ENCODE measurements around the gene CBFA2T2. TPM values are rescaled to one million over a fixed set of nuclear protein-coding genes. Genes with fewer than 3 reads are reported as not detected.
"Not testable (repeated sequence)": the region's sequence is repeated elsewhere in the genome, so short reads cannot be mapped to it uniquely, and the experiment has no call there.

Gene CBFA2T2
- total and polyA plus RNA-seq, 2 donors (not counting 1 experiment from before 2014, with no cell fraction given) = 26.9 to 30.0 TPM

- H3K27ac Mint-ChIP-seq = no peak overlapping the region
- DNase-seq (no peak), ATAC-seq (ENCODE audit: low read depth) (no peak)
- H3K27ac ChIP-seq (ENCODE audit: low read length in 2 of 2) = no peak overlapping the region
- H3K9me3 ChIP-seq (ENCODE audit: control extremely low read depth in 1 of 3, control insufficient read depth in 2 of 3, insufficient read depth in 1 of 3, low read length in 2 of 3) = peaks cover 0 to 1% (median 0%) of the 10 kb centered on the region in 3 donors
- no peaks in the 10 kb centered on the region for H3K27me3 ChIP-seq (replicated peaks in 1 of 4; ENCODE audit: control extremely low read depth in 1 of 4, control insufficient read depth in 3 of 4, insufficient read depth in 4 of 4, low read length in 3 of 4)
- H3K4me1 ChIP-seq (ENCODE audit: control insufficient read depth in 2 of 2, insufficient read depth in 2 of 2, low read length in 2 of 2) = peaks cover 20 to 23% of the 10 kb centered on the region in 2 donors
- H4K20me1 ChIP-seq (ENCODE audit: control insufficient read depth, insufficient read depth, low read length, poor library complexity, severe bottlenecking) = no peaks in the 10 kb centered on the region
- H2AFZ ChIP-seq (ENCODE audit: insufficient read depth, low read depth, low read length, poor library complexity, severe bottlenecking) = no peak overlapping the region
- H3K4me3 ChIP-seq (ENCODE audit: control extremely low read depth in 1 of 5, extremely low read depth in 1 of 5, insufficient read depth in 1 of 5, low read depth in 2 of 5, low read length in 4 of 5) = no peak overlapping the region
- no peaks in the 10 kb centered on the region for H3K9me3 Mint-ChIP-seq (ENCODE audit: insufficient read depth)
- H3K79me2 ChIP-seq (ENCODE audit: control insufficient read depth, insufficient read depth, low read length) = peaks cover 65% of the 10 kb centered on the region
- H3K4me3 Mint-ChIP-seq = no peak overlapping the region
- intact Hi-C loops (cut with micrococcal nuclease) = loop anchor here (2.0 kb wide), 1 partner anchor 15 kb away; no protein-coding TSS in a partner anchor
- H3K9ac ChIP-seq (ENCODE audit: low read length) = no peak overlapping the region
- no peaks in the 10 kb centered on the region for H3K27me3 Mint-ChIP-seq
- POLR2A ChIA-PET = no interaction called here
- H3K36me3 ChIP-seq (replicated peaks in 1 of 2; ENCODE audit: control extremely low read depth in 1 of 2, control insufficient read depth in 1 of 2, extremely low read depth in 1 of 2, insufficient read depth in 2 of 2, low read length in 1 of 2) = peaks cover 0 to 2% of the 10 kb centered on the region in 2 experiments
- peaks cover 44% of the 10 kb centered on the region for H3K4me1 Mint-ChIP-seq
- CTCF ChIA-PET = no interaction called here
- no peak overlapping the region for H3K4me2 ChIP-seq (replicated peaks; ENCODE audit: low read depth, low read length, poor library complexity, severe bottlenecking)
- TF ChIP-seq, protein P1, sequence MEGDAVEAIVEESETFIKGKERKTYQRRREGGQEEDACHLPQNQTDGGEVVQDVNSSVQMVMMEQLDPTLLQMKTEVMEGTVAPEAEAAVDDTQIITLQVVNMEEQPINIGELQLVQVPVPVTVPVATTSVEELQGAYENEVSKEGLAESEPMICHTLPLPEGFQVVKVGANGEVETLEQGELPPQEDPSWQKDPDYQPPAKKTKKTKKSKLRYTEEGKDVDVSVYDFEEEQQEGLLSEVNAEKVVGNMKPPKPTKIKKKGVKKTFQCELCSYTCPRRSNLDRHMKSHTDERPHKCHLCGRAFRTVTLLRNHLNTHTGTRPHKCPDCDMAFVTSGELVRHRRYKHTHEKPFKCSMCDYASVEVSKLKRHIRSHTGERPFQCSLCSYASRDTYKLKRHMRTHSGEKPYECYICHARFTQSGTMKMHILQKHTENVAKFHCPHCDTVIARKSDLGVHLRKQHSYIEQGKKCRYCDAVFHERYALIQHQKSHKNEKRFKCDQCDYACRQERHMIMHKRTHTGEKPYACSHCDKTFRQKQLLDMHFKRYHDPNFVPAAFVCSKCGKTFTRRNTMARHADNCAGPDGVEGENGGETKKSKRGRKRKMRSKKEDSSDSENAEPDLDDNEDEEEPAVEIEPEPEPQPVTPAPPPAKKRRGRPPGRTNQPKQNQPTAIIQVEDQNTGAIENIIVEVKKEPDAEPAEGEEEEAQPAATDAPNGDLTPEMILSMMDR (IDR thresholded peaks at IDR 0.05) = no peak
- no peak for TF ChIP-seq EZH2 (IDR thresholded peaks at IDR 0.05; ENCODE audit: borderline replicate concordance, insufficient read depth, low read depth, low read length, poor library complexity, severe bottlenecking)
- WGBS (ENCODE audit: insufficient coverage) = 95% methylated on average over 3 of the region's 5 CpGs
Measured at GRCh38 chr20:33569802-33570391, 80.0 kb downstream of the CBFA2T2 start.

DNA sequence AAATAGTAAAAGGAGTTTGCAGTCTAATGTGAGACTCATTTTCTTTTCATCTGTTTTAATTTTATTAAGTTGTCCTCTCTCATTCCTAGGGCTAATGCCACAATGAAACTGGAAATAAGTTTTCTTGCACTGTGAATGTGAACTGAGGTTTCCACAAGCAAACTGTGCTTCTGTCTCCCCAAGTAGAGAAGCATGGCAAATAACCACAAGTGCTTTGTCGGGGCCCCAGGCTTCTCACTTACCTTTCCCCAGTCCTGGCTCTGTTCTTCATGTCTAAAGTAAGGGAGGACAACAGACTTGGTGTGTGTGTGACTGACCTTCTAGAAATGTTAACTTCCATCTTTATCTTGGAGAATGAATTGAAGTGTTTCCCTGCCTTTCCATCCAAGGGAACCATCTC, 80.8 kb downstream of the CBFA2T2 start:
- Histone ChIP-seq H3K27ac (ENCODE audit: low read length in 2 of 2) (no peak overlapping the region), H3K4me1 (ENCODE audit: control insufficient read depth in 2 of 2, insufficient read depth in 2 of 2, low read length in 2 of 2) (peaks cover 20 to 23% of the 10 kb centered on the region in 2 donors), H3K79me2 (ENCODE audit: control insufficient read depth, insufficient read depth, low read length) (peaks cover 59% of the 10 kb centered on the region), H3K27me3 (replicated peaks in 1 of 4; ENCODE audit: control extremely low read depth in 1 of 4, control insufficient read depth in 3 of 4, insufficient read depth in 4 of 4, low read length in 3 of 4) (no peaks in the 10 kb centered on the region), H3K9ac (ENCODE audit: low read length) (no peak overlapping the region), H3K36me3 (replicated peaks in 1 of 2; ENCODE audit: control extremely low read depth in 1 of 2, control insufficient read depth in 1 of 2, extremely low read depth in 1 of 2, insufficient read depth in 2 of 2, low read length in 1 of 2) (peaks cover 0 to 2% of the 10 kb centered on the region in 2 experiments), H4K20me1 (ENCODE audit: control insufficient read depth, insufficient read depth, low read length, poor library complexity, severe bottlenecking) (no peaks in the 10 kb centered on the region), H3K4me2 (replicated peaks; ENCODE audit: low read depth, low read length, poor library complexity, severe bottlenecking) (no peak overlapping the region), H2AFZ (ENCODE audit: insufficient read depth, low read depth, low read length, poor library complexity, severe bottlenecking) (no peak overlapping the region), H3K4me3 (ENCODE audit: control extremely low read depth in 1 of 5, extremely low read depth in 1 of 5, insufficient read depth in 1 of 5, low read depth in 2 of 5, low read length in 4 of 5) (no peak overlapping the region), H3K9me3 (ENCODE audit: control extremely low read depth in 1 of 3, control insufficient read depth in 2 of 3, insufficient read depth in 1 of 3, low read length in 2 of 3) (peaks cover 0 to 1% (median 0%) of the 10 kb centered on the region in 3 donors)
- Mint-ChIP-seq H3K9me3 (ENCODE audit: insufficient read depth) (no peaks in the 10 kb centered on the region), H3K27me3 (no peaks in the 10 kb centered on the region), H3K27ac (no peak overlapping the region), H3K4me3 (no peak overlapping the region), H3K4me1 (peaks cover 48% of the 10 kb centered on the region)
- DNase-seq (no peak), ATAC-seq (ENCODE audit: low read depth) (no peak)
- WGBS (ENCODE audit: insufficient coverage) = no CpG with 5 or more reads among the region's 1 CpG
- CTCF ChIA-PET = no interaction called here
- TF ChIP-seq, protein P1 (IDR thresholded peaks at IDR 0.05) = no peak
- no peak for TF ChIP-seq EZH2 (IDR thresholded peaks at IDR 0.05; ENCODE audit: borderline replicate concordance, insufficient read depth, low read depth, low read length, poor library complexity, severe bottlenecking)
- intact Hi-C loops (cut with micrococcal nuclease) = no loop called here
- POLR2A ChIA-PET = no interaction called here

GRCh38 chr20:33573268-33573667, 83.4 kb downstream of the CBFA2T2 start:
- CTCF ChIA-PET = interaction anchor here (1.3 kb wide), 1 partner anchor 13 kb away, joined by 3 read pairs; no protein-coding TSS in a partner anchor
- H4K20me1 ChIP-seq (ENCODE audit: control insufficient read depth, insufficient read depth, low read length, poor library complexity, severe bottlenecking); H3K9ac ChIP-seq (ENCODE audit: low read length); H3K4me2 ChIP-seq (replicated peaks; ENCODE audit: low read depth, low read length, poor library complexity, severe bottlenecking); H3K27me3 ChIP-seq (replicated peaks in 1 of 4; ENCODE audit: control extremely low read depth in 1 of 4, control insufficient read depth in 3 of 4, insufficient read depth in 4 of 4, low read length in 3 of 4); H3K36me3 ChIP-seq (replicated peaks in 1 of 2; ENCODE audit: control extremely low read depth in 1 of 2, control insufficient read depth in 1 of 2, extremely low read depth in 1 of 2, insufficient read depth in 2 of 2, low read length in 1 of 2); H3K4me3 Mint-ChIP-seq; H3K27me3 Mint-ChIP-seq; H3K27ac ChIP-seq (ENCODE audit: low read length in 2 of 2); H3K9me3 Mint-ChIP-seq (ENCODE audit: insufficient read depth); intact Hi-C loops (cut with micrococcal nuclease); H3K4me3 ChIP-seq (ENCODE audit: control extremely low read depth in 1 of 5, extremely low read depth in 1 of 5, insufficient read depth in 1 of 5, low read depth in 2 of 5, low read length in 4 of 5); H2AFZ ChIP-seq (ENCODE audit: insufficient read depth, low read depth, low read length, poor library complexity, severe bottlenecking); POLR2A ChIA-PET; H3K9me3 ChIP-seq (ENCODE audit: control extremely low read depth in 1 of 3, control insufficient read depth in 2 of 3, insufficient read depth in 1 of 3, low read length in 2 of 3); H3K27ac Mint-ChIP-seq; DNase-seq: not testable (repeated sequence)
- peaks cover 48% of the 10 kb centered on the region for H3K4me1 Mint-ChIP-seq
- ATAC-seq (ENCODE audit: low read depth) = peak; percentile 31
- 100% methylated on average over 1 of the region's 5 CpGs for WGBS (ENCODE audit: insufficient coverage)
- peaks cover 42% of the 10 kb centered on the region for H3K79me2 ChIP-seq (ENCODE audit: control insufficient read depth, insufficient read depth, low read length)
- peaks cover 15 to 20% of the 10 kb centered on the region in 2 donors for H3K4me1 ChIP-seq (ENCODE audit: control insufficient read depth in 2 of 2, insufficient read depth in 2 of 2, low read length in 2 of 2)

All from B cell (primary cell).